GM12891 (cell line): ENCODE results near the gene DENND5A.

ENCODE experiments used
- POLR2A ChIP-seq: IDR thresholded peaks from 2 replicates; pipeline ENCODE4 v1.6.1; 2011; ENCODE audit warnings: low read depth, low read length, control low read depth
- POLR2AphosphoS5 ChIP-seq: IDR thresholded peaks from 2 replicates; pipeline ENCODE4 v1.6.1; 2011; ENCODE audit warnings: low read depth, low read length, control low read depth
- POU2F2 ChIP-seq: IDR thresholded peaks from 2 replicates; pipeline ENCODE4 v1.6.1; 2011; ENCODE audit warnings: low read depth, mild to moderate bottlenecking, control low read depth, low read length, moderate library complexity
- TAF1 ChIP-seq: IDR thresholded peaks from 2 replicates; pipeline ENCODE4 v1.6.1; 2011; ENCODE audit warnings: low read depth, low read length, control low read depth

- TF ChIP-seq POLR2A: no peak
- TF ChIP-seq POLR2AphosphoS5: no peak
- TF ChIP-seq TAF1: no peak
- TF ChIP-seq POU2F2: no peak
These were observed 88.6 kb downstream of the DENND5A start for GRCh38 chr11:9176550-9176949.
